GM12873 (cell line): ENCODE results near the gene ATXN7.

Experiments
- CTCF ChIP-seq: IDR thresholded peaks from 2 replicates; pipeline ENCODE4 v1.5.1; 2012; ENCODE audit warnings: low read depth, mild to moderate bottlenecking, moderate library complexity, low read length, control low read depth; ENCODE audit not compliant: insufficient read depth; ENCODE audit errors: missing control alignments

Gene ATXN7

DNA sequence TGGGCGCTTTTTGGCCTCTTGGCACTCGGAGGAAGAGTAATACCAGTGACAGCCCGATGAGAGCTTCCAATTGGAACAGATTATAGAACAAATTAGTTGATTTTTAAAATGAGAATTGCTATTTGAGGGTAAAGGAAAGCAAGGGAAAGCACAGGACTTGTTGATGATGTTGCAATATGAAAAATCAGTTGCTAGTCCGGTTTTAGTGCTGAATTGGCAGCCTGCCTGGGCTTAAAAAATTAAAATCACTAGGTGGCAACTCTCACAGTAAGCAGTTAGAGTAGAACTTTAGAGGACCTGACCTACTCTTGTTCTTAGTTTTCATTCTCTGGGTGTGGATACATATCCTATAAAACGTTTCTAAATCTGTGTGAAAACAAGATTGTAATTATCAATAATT is 50.6 kb downstream of the ATXN7 start:
- TF ChIP-seq CTCF = no peak

DNA sequence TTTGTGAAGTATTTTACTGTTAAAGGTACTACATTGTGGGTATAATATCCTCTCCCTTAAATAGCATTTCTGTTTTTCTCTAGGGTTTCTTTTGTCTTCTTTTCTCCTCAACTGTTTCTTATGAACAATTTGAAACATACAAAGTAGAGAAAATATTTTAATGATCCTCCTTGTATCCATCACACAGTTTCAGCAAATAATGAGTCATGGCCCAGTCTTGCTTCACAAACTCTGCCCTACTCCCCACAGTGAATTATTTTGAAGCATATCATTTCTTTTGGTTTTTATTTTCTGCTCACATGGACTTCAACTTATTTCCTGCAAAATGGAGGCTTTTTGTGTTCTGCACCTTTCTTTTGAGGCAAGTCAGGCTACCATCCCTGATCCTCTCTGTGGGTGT is 54.7 kb downstream of the ATXN7 start:
- no peak for TF ChIP-seq CTCF

- no peak for TF ChIP-seq CTCF
Measured at GRCh38 chr3:63920001-63920400, 56.3 kb downstream of the ATXN7 start.

DNA sequence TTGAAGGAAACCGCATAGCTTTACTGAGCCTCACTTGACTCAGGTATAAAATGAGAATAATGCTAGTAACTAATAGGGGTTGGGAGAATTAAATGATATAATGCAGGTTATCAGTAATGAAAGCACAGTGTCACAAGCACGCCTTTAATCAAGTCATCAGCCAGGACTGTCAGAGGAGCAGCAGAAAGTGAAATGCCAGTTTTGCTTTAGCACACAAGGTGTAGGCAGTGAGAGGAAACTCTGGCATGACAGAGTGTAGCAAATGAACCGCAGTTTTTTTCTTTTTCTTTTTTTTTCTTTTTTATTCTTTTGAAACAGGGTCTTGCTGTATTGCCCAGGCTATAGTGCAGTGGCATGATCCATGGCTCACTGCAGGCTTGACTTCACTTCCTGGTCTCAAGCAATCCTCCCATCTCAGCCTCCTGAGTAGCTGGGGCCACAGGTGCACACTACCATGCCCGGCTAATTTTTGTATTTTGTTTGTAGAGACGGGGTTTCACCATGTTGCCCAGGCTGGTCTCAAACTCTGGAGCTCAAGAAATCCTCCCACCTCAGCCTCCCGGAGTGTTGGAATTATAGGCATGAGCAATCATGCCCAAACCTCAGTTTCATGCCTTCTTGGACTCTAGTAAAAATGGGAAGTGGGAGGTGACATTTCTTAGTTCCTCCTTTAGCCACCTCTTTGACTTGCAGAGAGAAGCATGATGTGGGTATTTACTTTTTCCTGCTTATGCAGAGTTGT is 58.2 kb downstream of the ATXN7 start:
- TF ChIP-seq CTCF = no peak

GRCh38 chr3:63922491-63923199 is 59.0 kb downstream of the ATXN7 start:
- TF ChIP-seq CTCF = no peak

DNA sequence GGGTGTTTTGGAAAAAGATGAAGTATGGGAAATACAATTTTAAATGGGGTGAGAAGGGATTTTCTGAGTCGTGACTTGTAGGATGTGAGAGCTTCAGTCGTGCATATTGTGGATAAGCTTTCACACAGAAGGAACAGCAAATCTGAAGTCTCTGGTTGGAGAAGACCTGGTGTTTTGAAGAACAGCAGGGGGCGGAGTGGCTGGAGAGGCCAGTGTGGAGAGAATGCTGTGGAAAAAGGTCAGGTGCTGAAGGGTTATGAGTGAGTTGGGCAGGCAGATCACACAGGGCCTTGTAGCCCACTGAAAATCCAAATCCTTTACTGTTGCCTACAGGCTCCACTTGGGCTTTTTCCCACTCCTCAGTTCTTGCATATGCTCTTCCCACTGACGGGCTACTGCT is 62.6 kb downstream of the ATXN7 start:
- no peak for TF ChIP-seq CTCF

GRCh38 chr3:63927422-63928280 is 64.0 kb downstream of the ATXN7 start:
- no peak for TF ChIP-seq CTCF
